Central memory CD4-positive, alpha-beta T cell (primary cell): Measurements from ENCODE around the gene FAR2.
"Not testable (repeated sequence)": the region's sequence is repeated elsewhere in the genome, so short reads cannot be mapped to it uniquely, and the experiment has no call there.

Experiments used
- DNase-seq: peaks from one replicate; pipeline ENCODE4 v3.0.0; 2022

FAR2 gene

DNA sequence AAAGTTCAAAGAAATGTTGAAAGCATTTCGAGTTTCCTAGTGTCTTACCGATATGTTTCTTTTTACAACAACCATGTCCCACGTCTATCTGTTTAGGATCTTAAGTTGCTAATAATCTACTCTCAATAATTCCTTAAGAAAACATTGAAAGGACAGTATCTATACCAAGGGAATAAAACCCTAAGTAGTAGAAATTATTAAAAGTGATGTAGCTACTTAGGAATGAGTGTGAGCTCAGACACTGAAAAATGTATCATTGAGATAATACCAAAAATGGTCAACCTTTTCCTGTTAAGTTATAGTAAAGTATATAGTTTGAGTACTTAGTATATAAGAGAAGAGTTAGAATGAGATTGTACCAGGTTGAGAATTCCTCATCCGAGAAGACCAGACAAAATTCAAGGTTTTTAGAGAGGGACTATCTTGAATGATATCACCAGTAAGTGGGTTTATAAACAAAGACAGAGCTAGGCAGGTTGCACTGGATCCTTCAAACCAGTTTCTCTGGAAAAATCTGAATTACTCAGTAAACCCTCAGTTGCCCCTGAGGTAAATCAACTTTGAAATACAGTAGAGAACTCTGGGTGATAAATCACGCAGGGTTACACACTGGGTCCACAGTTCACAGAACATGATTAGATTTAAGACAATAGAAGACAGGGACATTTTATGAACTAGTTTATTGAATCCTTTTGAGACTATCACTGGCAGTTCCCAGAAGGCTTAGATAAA lies 135.1 kb downstream of the FAR2 start:
- DNase-seq = no peak

GRCh38 chr12:29286081-29286790 lies 137.2 kb downstream of the FAR2 start:
- DNase-seq = no peak

- DNase-seq = no peak
Observed at GRCh38 chr12:29287622-29288021, 138.5 kb downstream of the FAR2 start.

GRCh38 chr12:29288031-29288430 lies 139.0 kb downstream of the FAR2 start:
- no peak for DNase-seq

GRCh38 chr12:29290475-29290874 lies 141.4 kb downstream of the FAR2 start:
- not testable (repeated sequence) for DNase-seq

GRCh38 chr12:29291226-29291625 lies 142.1 kb downstream of the FAR2 start:
- no peak for DNase-seq

DNA sequence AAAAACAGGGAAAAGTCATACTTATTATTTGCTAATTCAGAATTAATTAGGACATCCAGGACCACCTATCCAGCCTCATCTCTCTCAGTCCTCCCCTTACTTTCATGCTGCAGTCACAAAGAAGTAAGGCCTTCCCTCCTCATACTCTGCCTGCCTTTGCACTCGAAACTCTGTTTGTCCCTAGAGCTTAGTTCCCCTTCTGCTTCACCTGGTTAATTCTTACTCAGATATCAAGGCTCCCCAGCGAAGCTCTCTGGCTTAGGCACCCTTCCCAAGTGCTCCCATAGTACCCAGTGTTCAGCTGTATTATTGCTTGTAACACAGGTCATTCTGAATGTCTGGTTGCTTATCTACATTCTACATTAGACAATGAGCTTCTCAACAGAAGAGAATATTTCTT lies 150.6 kb downstream of the FAR2 start:
- no peak for DNase-seq

DNA sequence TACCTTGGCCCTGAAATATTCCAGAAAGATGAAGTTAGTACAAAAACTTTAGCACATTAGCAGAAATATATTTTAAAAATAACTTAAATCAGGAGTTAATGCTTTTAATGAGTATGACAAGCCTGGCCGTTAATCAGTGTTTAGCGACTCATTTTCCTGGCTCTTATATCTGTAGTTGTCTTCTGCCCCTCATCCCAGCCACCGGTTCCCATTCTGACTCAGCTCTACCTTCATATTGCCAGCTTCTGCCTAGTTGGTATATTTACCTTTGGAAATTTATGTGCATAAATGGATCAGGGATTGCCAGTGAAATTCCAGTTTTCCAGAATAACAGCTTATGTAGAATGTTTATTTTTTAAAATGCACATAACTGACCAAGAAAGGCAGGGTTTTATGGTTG lies 152.0 kb downstream of the FAR2 start:
- DNase-seq = no peak

DNA sequence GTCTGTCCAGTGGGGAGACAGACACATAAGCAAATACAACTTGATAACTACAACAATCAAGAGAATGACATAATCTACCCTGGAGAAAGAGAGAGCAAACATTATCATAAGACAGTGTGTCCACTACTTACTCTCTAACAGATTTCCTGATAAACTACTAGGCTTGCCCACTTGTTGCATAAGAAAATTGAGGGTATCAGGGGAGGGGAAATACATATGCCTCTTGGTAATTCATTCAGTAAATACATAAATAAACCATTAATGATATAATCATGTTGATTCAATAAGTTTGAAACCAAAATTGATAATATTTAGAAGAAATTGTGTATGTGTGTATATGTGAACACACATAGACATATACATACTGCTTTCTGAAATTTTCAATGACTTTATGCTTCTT lies 155.3 kb downstream of the FAR2 start:
- no peak for DNase-seq

DNA sequence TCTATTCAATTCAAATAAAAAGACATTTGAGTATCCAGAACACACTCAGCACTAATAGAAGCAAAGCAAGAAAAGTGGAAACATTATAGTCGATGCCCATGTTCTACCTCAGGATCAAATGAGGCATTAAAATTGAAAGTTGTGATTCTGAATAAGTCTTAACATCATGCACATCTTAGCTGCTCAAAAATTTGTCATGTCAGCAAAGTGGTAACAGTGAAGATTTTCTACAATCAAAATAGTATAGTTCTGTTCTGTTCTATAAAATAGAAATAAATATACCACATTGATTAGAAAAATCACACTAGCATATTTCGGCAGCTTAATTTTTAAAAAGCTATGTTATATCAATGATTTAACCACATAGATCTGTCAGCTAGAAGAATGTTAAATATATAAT lies 157.2 kb downstream of the FAR2 start:
- no peak for DNase-seq

GRCh38 chr12:29306682-29307081 lies 157.6 kb downstream of the FAR2 start:
- DNase-seq = no peak

- DNase-seq = no peak
Observed at GRCh38 chr12:29309320-29309902, 160.3 kb downstream of the FAR2 start.

DNA sequence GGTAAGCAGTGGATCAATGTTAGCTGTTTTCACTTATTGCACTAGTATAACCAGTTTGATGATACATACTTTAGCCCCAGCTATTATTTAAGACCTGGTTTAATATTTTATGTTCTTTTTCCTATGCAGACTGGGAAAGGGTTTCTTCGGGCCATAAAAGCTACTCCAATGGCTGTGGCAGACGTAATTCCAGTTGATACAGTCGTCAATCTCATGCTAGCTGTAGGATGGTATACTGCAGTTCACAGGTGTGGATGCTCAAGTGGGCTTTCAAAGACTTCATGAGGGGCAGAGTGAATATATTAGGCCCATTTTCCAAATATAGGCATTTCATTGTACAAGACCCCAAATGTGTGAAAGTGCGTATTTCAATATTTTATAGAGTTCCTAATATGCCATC lies 161.8 kb downstream of the FAR2 start:
- no peak for DNase-seq

- DNase-seq = no peak
Observed at GRCh38 chr12:29314416-29314815, 165.3 kb downstream of the FAR2 start.

DNA sequence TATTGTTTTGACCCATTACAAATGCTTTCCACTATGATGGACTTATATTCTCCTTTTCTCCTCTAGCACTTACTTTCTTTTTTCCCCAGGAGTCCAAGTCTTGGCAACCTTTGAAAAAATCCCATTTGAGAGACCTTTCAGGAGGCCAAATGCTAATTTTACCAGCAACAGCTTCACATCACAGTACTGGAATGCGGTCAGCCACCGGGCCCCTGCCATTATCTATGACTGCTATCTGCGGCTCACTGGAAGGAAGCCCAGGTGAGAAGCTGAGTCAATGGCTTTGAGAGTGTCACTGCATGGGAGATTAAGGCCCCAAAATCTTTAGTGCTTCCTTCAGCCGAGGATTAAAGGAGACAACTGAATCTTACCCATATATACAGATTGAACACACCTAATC lies 167.7 kb downstream of the FAR2 start:
- no peak for DNase-seq

DNA sequence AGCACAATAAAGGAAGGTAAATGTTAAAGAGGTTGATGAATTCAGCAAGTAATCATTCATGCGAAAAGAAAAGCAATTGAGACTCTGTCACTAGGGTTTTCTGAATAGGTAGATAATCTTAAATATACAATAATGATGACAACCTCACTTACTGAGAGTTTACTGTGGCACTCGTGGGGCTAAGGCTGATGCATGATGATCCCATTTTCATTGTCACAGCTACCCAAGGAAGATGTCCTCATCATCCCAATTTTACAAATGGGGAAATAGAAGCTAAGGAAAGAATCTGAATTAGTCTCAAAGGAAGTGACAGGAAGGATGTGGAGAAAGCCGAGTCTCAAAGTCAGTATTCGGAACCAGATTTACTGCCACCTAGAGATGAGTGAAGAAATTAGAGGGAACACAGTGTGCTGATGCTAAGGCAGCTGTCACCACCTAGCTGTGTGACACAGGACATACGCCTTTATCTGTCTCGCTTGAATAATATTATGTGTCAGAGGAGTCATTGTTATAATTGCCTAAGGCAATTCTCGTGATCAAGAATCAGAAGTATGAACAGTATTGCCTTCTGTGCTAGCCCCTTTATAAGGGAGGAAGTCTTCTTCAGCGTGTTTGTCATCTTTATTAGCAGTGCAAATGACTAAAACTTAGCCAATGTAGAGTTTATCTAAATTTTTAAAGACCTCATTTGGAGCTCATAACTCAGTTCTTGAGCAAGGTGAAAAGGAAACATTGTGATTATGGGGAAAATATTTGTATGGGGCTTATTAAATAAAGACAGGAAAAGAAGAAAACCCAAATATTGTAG lies 168.7 kb downstream of the FAR2 start:
- DNase-seq = peak; percentile 47

GRCh38 chr12:29320295-29321085 lies 171.4 kb downstream of the FAR2 start:
- no peak for DNase-seq

- DNase-seq = no peak
Observed at GRCh38 chr12:29322157-29322556, 173.1 kb downstream of the FAR2 start.

- DNase-seq = no peak
Observed at GRCh38 chr12:29329411-29329810, 180.3 kb downstream of the FAR2 start.

DNA sequence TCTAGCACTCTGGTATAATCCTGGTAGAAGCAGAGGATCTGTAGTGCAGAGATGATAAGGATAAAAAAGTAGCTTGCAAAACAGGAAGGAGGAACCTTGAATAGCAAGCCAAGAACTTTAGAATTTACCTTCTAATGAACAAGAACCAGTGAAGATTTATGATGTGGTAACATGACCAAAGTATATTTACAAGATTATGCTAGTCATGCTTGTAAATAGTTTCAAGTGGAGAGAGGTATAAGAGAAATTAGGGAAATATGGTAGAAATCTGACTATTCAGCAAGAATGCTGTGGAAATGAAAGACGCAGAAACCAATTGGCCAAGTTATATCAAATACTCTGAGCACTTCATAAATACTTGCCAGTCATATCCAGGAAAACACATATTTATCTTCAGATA lies 184.1 kb downstream of the FAR2 start:
- no peak for DNase-seq

DNA sequence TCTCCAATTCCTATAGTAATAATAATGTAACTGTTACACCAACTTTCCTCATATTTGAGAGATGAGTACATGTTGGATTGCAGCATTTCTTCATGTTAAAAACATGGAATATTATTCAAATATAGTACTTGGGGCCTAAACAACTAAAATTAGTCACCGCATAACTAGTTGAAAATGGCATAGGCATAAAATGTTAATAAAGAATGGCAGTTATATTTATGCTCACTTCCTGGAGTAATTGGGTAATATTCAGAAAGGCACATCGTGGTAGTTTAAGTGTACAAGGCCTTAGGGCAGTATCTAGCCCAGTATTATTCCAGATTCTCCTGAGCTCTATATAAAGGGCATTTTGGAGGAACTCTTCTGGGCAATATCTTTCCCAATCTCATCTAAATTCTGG lies 185.9 kb downstream of the FAR2 start:
- DNase-seq = no peak

GRCh38 chr12:29337325-29337724 lies 188.2 kb downstream of the FAR2 start:
- DNase-seq = no peak
